Pulmonary artery endothelial cell (primary cell): ENCODE results near the gene RPL36. TPM values are rescaled to one million over a fixed set of nuclear protein-coding genes. Genes with fewer than 3 reads are reported as not detected.

Experiments used
- total RNA-seq: library from RNA; depleted of rRNA; stranded (reverse); fragments of >200 nt; gene quantifications from 2 replicates; pipeline ENCODE4 v1.2.3, GENCODE V29; 2014

The RPL36 gene
- total RNA-seq, 1 donor from 2014 or later = 866 TPM

Other genes starting within 250 kb of the RPL36 start
- not detected in 2 replicates for gene ZNRF4, start 234.9 kb upstream of the RPL36 start, total RNA-seq
- gene TINCR, start 122.3 kb upstream of the RPL36 start, total RNA-seq = 0.11 TPM in 1 of 2 replicates, not detected in the other
- gene SAFB2, start 67.5 kb upstream of the RPL36 start, total RNA-seq = 29.0 and 56.6 TPM in 2 replicates
- gene SAFB, start 67.2 kb upstream of the RPL36 start, total RNA-seq = 68.5 and 88.1 TPM in 2 replicates
- gene MICOS13, start 9.8 kb upstream of the RPL36 start, total RNA-seq = 26.1 and 60.3 TPM in 2 replicates
- gene HSD11B1L, start 9.3 kb upstream of the RPL36 start, total RNA-seq = 5.4 and 6.5 TPM in 2 replicates
- 91.4 and 116 TPM in 2 replicates for gene LONP1, start 29.9 kb downstream of the RPL36 start, total RNA-seq
- not detected in 2 replicates for gene CATSPERD, start 30.3 kb downstream of the RPL36 start, total RNA-seq
- 0.33 and 0.63 TPM in 2 replicates for gene PRR22, start 94.5 kb downstream of the RPL36 start, total RNA-seq
- 32.3 and 41.7 TPM in 2 replicates for gene DUS3L, start 100.9 kb downstream of the RPL36 start, total RNA-seq
- 0.13 and 0.25 TPM in 2 replicates for gene NRTN, start 114.8 kb downstream of the RPL36 start, total RNA-seq
- gene FUT6, start 149.4 kb downstream of the RPL36 start, total RNA-seq = not detected in 2 replicates
- gene FUT3, start 161.2 kb downstream of the RPL36 start, total RNA-seq = not detected in 2 replicates
- gene FUT5, start 180.2 kb downstream of the RPL36 start, total RNA-seq = not detected in 2 replicates
- gene NDUFA11, start 213.5 kb downstream of the RPL36 start, total RNA-seq = 183 and 303 TPM in 2 replicates
- 3.8 and 4.4 TPM in 2 replicates for gene VMAC, start 214.6 kb downstream of the RPL36 start, total RNA-seq
- 1.6 TPM in 2 replicates for gene CAPS, start 224.0 kb downstream of the RPL36 start, total RNA-seq